Measurements from ENCODE around the gene TRDMT1. TPM values are rescaled to one million over a fixed set of nuclear protein-coding genes. Genes with fewer than 3 reads are reported as not detected.

TRDMT1 gene
- polyA plus RNA-seq, 1 donor from 2014 or later = 25.4 TPM

DNA sequence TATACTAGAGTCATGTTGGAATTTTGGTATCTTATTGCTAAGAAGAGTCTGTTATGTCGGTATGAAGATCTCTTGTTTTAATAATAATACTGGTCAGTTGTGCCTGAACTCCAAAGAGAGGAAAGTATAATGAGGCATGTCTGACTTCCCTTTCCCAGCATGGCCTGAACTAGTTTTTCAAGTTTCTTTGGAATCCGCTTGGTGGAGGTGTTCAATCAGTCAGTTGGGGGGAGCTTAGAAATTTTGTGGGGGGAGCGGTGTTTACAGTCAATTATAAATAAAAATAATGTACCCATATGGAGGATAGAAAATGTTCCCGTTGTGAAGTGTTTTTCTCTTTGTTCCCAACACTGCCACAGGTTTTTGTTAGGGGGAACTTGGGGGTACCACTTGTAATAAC is 1.5 kb upstream of the TRDMT1 start:
- Histone ChIP-seq H3K9me2 (ENCODE audit: insufficient read depth, low read length) (no peaks in the 10 kb centered on the region), H4K20me1 (ENCODE audit: insufficient read depth) (no peaks in the 10 kb centered on the region), H3K27ac (ENCODE audit: low read length) (no peak overlapping the region), H2AFZ (ENCODE audit: low read depth, low read length) (no peak overlapping the region), H3K27me3 (ENCODE audit: insufficient read depth, low read depth, low read length) (no peaks in the 10 kb centered on the region), H3K79me2 (replicated peaks; ENCODE audit: insufficient read depth, low read length) (peaks cover 24% of the 10 kb centered on the region), H3K9ac (ENCODE audit: low read length) (no peak overlapping the region), H3K4me3 (ENCODE audit: low read length) (no peak overlapping the region), H3F3A (ENCODE audit: insufficient read depth, low read length, poor library complexity, severe bottlenecking) (peaks cover 4% of the 10 kb centered on the region), H3K36me3 (ENCODE audit: insufficient read depth, low read length) (no peaks in the 10 kb centered on the region), H3K4me2 (ENCODE audit: low read length) (no peak overlapping the region), H3K9me3 (ENCODE audit: low read length) (no peaks in the 10 kb centered on the region)
- TF ChIP-seq TAF1 (IDR thresholded peaks at IDR 0.05; ENCODE audit: low read depth) (no peak), SMC3 (conservative IDR thresholded peaks at IDR 0.05; ENCODE audit: poor library complexity) (no peak), RAD21 (conservative IDR thresholded peaks at IDR 0.05) (no peak), MXI1 (conservative IDR thresholded peaks at IDR 0.05; ENCODE audit: poor library complexity, severe bottlenecking) (no peak), EP300 (conservative IDR thresholded peaks at IDR 0.05; ENCODE audit: poor library complexity, severe bottlenecking) (no peak), POLR2AphosphoS5 (IDR thresholded peaks at IDR 0.05) (no peak), EZH2 (IDR thresholded peaks at IDR 0.05; ENCODE audit: borderline replicate concordance, insufficient read depth, low read length, poor library complexity, severe bottlenecking) (no peak)
- TF ChIP-seq, protein P1, sequence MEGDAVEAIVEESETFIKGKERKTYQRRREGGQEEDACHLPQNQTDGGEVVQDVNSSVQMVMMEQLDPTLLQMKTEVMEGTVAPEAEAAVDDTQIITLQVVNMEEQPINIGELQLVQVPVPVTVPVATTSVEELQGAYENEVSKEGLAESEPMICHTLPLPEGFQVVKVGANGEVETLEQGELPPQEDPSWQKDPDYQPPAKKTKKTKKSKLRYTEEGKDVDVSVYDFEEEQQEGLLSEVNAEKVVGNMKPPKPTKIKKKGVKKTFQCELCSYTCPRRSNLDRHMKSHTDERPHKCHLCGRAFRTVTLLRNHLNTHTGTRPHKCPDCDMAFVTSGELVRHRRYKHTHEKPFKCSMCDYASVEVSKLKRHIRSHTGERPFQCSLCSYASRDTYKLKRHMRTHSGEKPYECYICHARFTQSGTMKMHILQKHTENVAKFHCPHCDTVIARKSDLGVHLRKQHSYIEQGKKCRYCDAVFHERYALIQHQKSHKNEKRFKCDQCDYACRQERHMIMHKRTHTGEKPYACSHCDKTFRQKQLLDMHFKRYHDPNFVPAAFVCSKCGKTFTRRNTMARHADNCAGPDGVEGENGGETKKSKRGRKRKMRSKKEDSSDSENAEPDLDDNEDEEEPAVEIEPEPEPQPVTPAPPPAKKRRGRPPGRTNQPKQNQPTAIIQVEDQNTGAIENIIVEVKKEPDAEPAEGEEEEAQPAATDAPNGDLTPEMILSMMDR (IDR thresholded peaks at IDR 0.05; ENCODE audit: poor library complexity, severe bottlenecking) = no peak
- TF ChIP-seq, protein P2, sequence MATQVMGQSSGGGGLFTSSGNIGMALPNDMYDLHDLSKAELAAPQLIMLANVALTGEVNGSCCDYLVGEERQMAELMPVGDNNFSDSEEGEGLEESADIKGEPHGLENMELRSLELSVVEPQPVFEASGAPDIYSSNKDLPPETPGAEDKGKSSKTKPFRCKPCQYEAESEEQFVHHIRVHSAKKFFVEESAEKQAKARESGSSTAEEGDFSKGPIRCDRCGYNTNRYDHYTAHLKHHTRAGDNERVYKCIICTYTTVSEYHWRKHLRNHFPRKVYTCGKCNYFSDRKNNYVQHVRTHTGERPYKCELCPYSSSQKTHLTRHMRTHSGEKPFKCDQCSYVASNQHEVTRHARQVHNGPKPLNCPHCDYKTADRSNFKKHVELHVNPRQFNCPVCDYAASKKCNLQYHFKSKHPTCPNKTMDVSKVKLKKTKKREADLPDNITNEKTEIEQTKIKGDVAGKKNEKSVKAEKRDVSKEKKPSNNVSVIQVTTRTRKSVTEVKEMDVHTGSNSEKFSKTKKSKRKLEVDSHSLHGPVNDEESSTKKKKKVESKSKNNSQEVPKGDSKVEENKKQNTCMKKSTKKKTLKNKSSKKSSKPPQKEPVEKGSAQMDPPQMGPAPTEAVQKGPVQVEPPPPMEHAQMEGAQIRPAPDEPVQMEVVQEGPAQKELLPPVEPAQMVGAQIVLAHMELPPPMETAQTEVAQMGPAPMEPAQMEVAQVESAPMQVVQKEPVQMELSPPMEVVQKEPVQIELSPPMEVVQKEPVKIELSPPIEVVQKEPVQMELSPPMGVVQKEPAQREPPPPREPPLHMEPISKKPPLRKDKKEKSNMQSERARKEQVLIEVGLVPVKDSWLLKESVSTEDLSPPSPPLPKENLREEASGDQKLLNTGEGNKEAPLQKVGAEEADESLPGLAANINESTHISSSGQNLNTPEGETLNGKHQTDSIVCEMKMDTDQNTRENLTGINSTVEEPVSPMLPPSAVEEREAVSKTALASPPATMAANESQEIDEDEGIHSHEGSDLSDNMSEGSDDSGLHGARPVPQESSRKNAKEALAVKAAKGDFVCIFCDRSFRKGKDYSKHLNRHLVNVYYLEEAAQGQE (IDR thresholded peaks at IDR 0.05; ENCODE audit: borderline replicate concordance) = no peak

DNA sequence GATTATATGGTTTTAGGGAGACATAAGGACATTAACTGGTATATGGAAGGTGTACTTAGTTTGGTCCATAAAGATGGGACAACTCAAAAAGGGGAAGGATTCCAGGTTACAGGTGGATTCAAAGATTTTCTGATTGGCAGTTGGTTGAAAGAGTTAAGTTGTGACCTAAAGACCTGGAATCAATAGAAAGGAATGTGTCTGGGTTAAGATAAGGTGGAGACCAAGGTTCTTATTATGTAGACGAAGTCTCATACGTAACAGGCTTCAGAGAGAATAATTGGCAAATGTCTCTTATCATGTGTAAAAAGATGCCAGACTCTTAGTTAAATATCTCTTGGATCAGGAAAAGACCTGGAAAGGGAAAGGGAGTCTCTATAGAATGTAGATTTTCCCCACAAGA is 1.0 kb upstream of the TRDMT1 start:
- peak overlapping the region; percentile 95 for H3K27ac ChIP-seq (ENCODE audit: low read length)
- no peaks in the 10 kb centered on the region for H3K27me3 ChIP-seq (ENCODE audit: insufficient read depth, low read depth, low read length)
- TF ChIP-seq TAF1 (IDR thresholded peaks at IDR 0.05; ENCODE audit: low read depth) = no peak
- H3K9me2 ChIP-seq (ENCODE audit: insufficient read depth, low read length) = no peaks in the 10 kb centered on the region
- H3K9ac ChIP-seq (ENCODE audit: low read length) = peak overlapping the region; percentile 92
- no peaks in the 10 kb centered on the region for H4K20me1 ChIP-seq (ENCODE audit: insufficient read depth)
- H3K4me2 ChIP-seq (ENCODE audit: low read length) = peak overlapping the region; percentile 56
- H2AFZ ChIP-seq (ENCODE audit: low read depth, low read length) = peak overlapping the region; percentile 92
- no peaks in the 10 kb centered on the region for H3K36me3 ChIP-seq (ENCODE audit: insufficient read depth, low read length)
- peak overlapping the region; percentile 81 for H3K4me3 ChIP-seq (ENCODE audit: low read length)
- peaks cover 4% of the 10 kb centered on the region for H3F3A ChIP-seq (ENCODE audit: insufficient read depth, low read length, poor library complexity, severe bottlenecking)
- H3K79me2 ChIP-seq (replicated peaks; ENCODE audit: insufficient read depth, low read length) = peaks cover 26% of the 10 kb centered on the region
- no peaks in the 10 kb centered on the region for H3K9me3 ChIP-seq (ENCODE audit: low read length)

DNA sequence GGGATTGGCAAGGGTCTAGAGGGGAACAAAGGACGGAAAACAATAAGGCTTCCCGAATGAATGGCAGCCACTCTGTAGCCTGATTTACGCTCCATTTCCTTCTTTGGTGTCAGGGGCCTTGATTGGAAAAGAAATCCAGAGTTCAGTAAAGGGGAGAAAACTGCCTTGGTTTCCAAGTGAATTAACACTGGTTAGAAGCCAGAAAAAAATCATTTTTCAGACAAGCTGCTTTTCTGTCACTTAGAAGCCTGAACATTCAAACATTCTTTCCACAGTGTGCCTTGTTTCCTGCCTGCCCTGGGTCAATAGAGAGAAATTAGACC is 283 bp upstream of the TRDMT1 start:
- Histone ChIP-seq H3K9ac (ENCODE audit: low read length) (peak overlapping the region; percentile 92), H3K9me3 (ENCODE audit: low read length) (no peaks in the 10 kb centered on the region), H3F3A (ENCODE audit: insufficient read depth, low read length, poor library complexity, severe bottlenecking) (peaks cover 4% of the 10 kb centered on the region), H3K79me2 (replicated peaks; ENCODE audit: insufficient read depth, low read length) (peaks cover 26% of the 10 kb centered on the region), H2AFZ (ENCODE audit: low read depth, low read length) (peak overlapping the region; percentile 92), H3K9me2 (ENCODE audit: insufficient read depth, low read length) (no peaks in the 10 kb centered on the region), H4K20me1 (ENCODE audit: insufficient read depth) (no peaks in the 10 kb centered on the region), H3K4me3 (ENCODE audit: low read length) (peak overlapping the region; percentile 81), H3K4me2 (ENCODE audit: low read length) (peak overlapping the region; percentile 56), H3K36me3 (ENCODE audit: insufficient read depth, low read length) (no peaks in the 10 kb centered on the region), H3K27ac (ENCODE audit: low read length) (peak overlapping the region; percentile 95), H3K27me3 (ENCODE audit: insufficient read depth, low read depth, low read length) (no peaks in the 10 kb centered on the region)
- TF ChIP-seq, protein P1 (IDR thresholded peaks at IDR 0.05; ENCODE audit: poor library complexity, severe bottlenecking) = no peak
- TF ChIP-seq, protein P2 (IDR thresholded peaks at IDR 0.05; ENCODE audit: borderline replicate concordance) = peak; percentile 55
